Measurements from ENCODE around the gene KIAA0513.

KIAA0513 gene

DNA sequence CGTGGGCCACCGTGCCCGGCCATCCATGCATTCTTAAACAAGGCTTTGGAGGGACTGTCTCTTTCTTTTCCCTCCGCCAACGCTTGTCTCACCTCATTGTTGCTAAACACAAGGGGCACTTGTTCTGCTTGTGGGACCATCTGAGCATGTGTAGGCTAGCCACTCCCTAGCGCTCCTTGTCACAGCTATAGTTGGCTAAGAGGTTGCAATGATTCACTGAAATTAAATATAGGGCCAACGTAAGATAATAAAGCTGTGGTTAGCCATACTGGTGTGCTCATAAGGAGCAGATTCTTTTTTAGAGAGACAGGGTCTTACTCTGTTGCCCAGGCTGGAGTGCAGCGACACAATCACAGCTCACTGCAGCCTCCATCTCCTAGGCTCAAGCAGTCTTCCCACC is 41.2 kb downstream of the KIAA0513 start:
- TF ChIP-seq, protein P1, sequence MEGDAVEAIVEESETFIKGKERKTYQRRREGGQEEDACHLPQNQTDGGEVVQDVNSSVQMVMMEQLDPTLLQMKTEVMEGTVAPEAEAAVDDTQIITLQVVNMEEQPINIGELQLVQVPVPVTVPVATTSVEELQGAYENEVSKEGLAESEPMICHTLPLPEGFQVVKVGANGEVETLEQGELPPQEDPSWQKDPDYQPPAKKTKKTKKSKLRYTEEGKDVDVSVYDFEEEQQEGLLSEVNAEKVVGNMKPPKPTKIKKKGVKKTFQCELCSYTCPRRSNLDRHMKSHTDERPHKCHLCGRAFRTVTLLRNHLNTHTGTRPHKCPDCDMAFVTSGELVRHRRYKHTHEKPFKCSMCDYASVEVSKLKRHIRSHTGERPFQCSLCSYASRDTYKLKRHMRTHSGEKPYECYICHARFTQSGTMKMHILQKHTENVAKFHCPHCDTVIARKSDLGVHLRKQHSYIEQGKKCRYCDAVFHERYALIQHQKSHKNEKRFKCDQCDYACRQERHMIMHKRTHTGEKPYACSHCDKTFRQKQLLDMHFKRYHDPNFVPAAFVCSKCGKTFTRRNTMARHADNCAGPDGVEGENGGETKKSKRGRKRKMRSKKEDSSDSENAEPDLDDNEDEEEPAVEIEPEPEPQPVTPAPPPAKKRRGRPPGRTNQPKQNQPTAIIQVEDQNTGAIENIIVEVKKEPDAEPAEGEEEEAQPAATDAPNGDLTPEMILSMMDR (IDR thresholded peaks at IDR 0.05; ENCODE audit: low read length, missing control alignments): no peak

GRCh38 chr16:85069171-85069570 is 41.6 kb downstream of the KIAA0513 start:
- no peak for DNase-seq (ENCODE audit: low read depth)
- no peak overlapping the region for H3K4me3 ChIP-seq (replicated peaks; ENCODE audit: low read depth, low read length)
- TF ChIP-seq, protein P1 (IDR thresholded peaks at IDR 0.05; ENCODE audit: low read length, missing control alignments): no peak

More for the DNA sequence above, 41.2 kb downstream of the KIAA0513 start:
- no peak overlapping the region for H3K4me3 ChIP-seq (replicated peaks; ENCODE audit: low read depth, low read length)
- DNase-seq (ENCODE audit: low read depth): no peak

GRCh38 chr16:85072076-85072860 is 44.7 kb downstream of the KIAA0513 start:
- TF ChIP-seq, protein P1 (IDR thresholded peaks at IDR 0.05; ENCODE audit: low read length, missing control alignments): no peak
- DNase-seq (ENCODE audit: low read depth): no peak
- no peak overlapping the region for H3K4me3 ChIP-seq (replicated peaks; ENCODE audit: low read depth, low read length)

DNA sequence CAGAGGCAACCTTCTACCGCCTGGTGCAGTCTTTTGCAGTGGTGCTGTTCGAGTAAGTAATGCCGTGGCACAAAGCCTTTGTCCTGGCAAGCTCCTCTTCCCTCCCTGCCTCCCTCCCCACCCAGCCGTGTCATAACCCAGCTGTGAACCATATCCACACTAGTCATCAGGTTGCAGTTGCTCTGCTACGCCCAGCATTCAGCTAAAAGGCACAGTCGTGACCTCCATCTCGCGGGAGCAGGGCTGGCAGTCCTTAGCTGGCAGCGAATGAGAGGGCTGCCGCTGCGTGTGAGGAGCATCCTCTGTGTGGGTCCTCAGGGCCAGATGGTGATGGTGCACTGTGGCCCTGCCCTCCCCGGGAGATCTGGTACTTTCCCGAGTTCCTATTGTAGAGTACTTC is 45.4 kb downstream of the KIAA0513 start:
- no peak overlapping the region for H3K4me3 ChIP-seq (replicated peaks; ENCODE audit: low read depth, low read length)
- TF ChIP-seq, protein P1 (IDR thresholded peaks at IDR 0.05; ENCODE audit: low read length, missing control alignments): no peak
- DNase-seq (ENCODE audit: low read depth): peak; percentile 74

GRCh38 chr16:85074225-85074914 is 46.8 kb downstream of the KIAA0513 start:
- H3K4me3 ChIP-seq (replicated peaks; ENCODE audit: low read depth, low read length): no peak overlapping the region
- TF ChIP-seq, protein P1 (IDR thresholded peaks at IDR 0.05; ENCODE audit: low read length, missing control alignments): no peak
- DNase-seq (ENCODE audit: low read depth): no peak

DNA sequence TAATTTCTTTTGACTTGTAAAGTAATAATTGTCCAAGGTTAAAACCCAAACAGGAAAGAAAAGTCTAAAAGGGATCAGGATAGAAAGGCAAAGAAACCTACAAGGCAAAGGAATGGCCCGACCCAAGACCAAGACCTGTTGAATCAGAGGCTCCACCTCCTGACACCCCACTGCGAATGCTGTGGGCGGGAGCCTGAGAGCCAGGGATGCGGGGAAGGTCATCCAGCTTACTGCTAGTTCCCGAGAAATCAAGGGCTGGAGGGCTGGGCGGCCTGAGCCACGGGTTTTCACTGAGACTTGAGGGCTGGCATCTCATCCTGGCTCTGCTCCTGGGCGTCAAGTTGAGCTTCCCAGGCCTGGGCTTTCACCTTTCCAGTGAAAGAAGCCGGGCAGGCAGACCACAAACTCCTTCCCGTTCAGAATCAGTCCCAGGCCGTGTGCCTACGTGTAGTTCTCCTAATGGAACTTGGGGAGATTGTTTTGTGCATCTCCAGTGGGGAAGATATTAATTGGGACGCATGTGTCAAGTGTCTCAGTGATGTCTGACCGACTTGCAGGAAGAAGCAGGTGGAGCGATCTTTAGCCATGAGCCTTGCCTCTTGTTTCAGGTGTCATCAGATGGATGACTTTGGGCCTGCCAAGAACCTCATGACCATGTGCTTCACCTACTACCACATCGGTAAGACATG is 47.8 kb downstream of the KIAA0513 start:
- no peak for DNase-seq (ENCODE audit: low read depth)
- TF ChIP-seq, protein P1 (IDR thresholded peaks at IDR 0.05; ENCODE audit: low read length, missing control alignments): no peak
- no peak overlapping the region for H3K4me3 ChIP-seq (replicated peaks; ENCODE audit: low read depth, low read length)

All from fibroblast of pulmonary artery (primary cell).